ENCODE measurements around the gene HTRA3. TPM values are rescaled to one million over a fixed set of nuclear protein-coding genes. Genes with fewer than 3 reads are reported as not detected.

The HTRA3 gene
- total and polyA plus RNA-seq, 2 of the 8 experiments (the other 6 are each of a cell fraction or from before 2014, with no cell fraction given), result 3.2 to 5.8 TPM

- H3K9me3 ChIP-seq (ENCODE audit: insufficient read depth in 2 of 2, low read depth in 1 of 2, low read length in 1 of 2), result no peaks in the 10 kb centered on the region; a peak in 1 of 4 replicates
- no peak overlapping the region for H4K5ac ChIP-seq (ENCODE audit: insufficient read length, low read depth, low read length)
- 66% methylated on average over 13 of the region's 14 CpGs; no CpG with 5 or more reads in 1 of the 2 experiments for WGBS, 2 experiments (ENCODE audit: extremely low coverage in 1 of 2, insufficient coverage in 1 of 2, insufficient read length in 1 of 2, insufficient replicate concordance in 2 of 2, low coverage in 1 of 2, low lambda C conversion rate in 2 of 2, missing lambda C conversion rate in 1 of 2)
- H3K27me3 ChIP-seq (replicated peaks in 1 of 4; ENCODE audit: control insufficient read depth in 3 of 4, extremely low read depth in 1 of 4, insufficient read depth in 3 of 4, low read length in 3 of 4), result no peaks in the 10 kb centered on the region
- no peak overlapping the region for H3K14ac ChIP-seq (ENCODE audit: insufficient read length)
- no peak overlapping the region for H3K56ac ChIP-seq (replicated peaks; ENCODE audit: insufficient read length, low read depth, low read length)
- H4K20me1 ChIP-seq (replicated peaks in 1 of 2; ENCODE audit: control insufficient read depth in 1 of 2, insufficient read depth in 2 of 2, low read length in 2 of 2), result peaks cover 0 to 12% of the 10 kb centered on the region in 2 experiments
- peak overlapping the region; percentile 8 for H4K91ac ChIP-seq (replicated peaks; ENCODE audit: insufficient read length, low read length)
- no peak overlapping the region for H3K4ac ChIP-seq (replicated peaks; ENCODE audit: insufficient read length, low read depth, low read length)
- no peak overlapping the region for H2BK12ac ChIP-seq (ENCODE audit: low read depth, low read length)
- H3K23ac ChIP-seq (ENCODE audit: insufficient read length), result no peak overlapping the region
- H2AFZ ChIP-seq (ENCODE audit: low read length), result no peak overlapping the region
- no peak overlapping the region for H3K18ac ChIP-seq (ENCODE audit: extremely low read depth, low read length)
- FAIRE-seq (no peak), DNase-seq (ENCODE audit: low read depth in 1 of 2, low spot score in 2 of 2) (peak in 1 of 2 experiments; percentile 63)
- H4K8ac ChIP-seq (ENCODE audit: extremely low read depth, insufficient read depth, low read length), result 0 out of 2 replicates have a peak overlapping the region, but pooled peaks have one; percentile 63
- peaks cover 3% of the 10 kb centered on the region; the same call in 1 of the 2 replicates for H3K79me1 ChIP-seq (ENCODE audit: low read depth, low read length)
- no peak overlapping the region for H2AK5ac ChIP-seq (ENCODE audit: low read depth, low read length)
- H3K4me2 ChIP-seq (ENCODE audit: insufficient read depth in 1 of 2, low read depth in 2 of 2, low read length in 2 of 2), result peak overlapping the region in 1 of 2 experiments; percentile 14; a peak in 1 of 4 replicates
- ChIA-PET POLR2A (ENCODE audit: partially characterized antibody) (no interaction called here), CTCF (ENCODE audit: partially characterized antibody) (interaction anchor here (0.7 to 5.1 kb wide), 17 partner anchors 11 to 170 kb away, joined by 3 to 68 read pairs (median 4); no protein-coding TSS in a partner anchor)
- no peaks in the 10 kb centered on the region for H3K79me2 ChIP-seq (ENCODE audit: control insufficient read depth in 1 of 2, insufficient read depth in 2 of 2, low read length in 2 of 2)
- H3K36me3 ChIP-seq (ENCODE audit: control insufficient read depth in 2 of 4, insufficient read depth in 4 of 4, low read length in 3 of 4), result no peaks in the 10 kb centered on the region; a peak in 1 of 8 replicates
- TF ChIP-seq YY1 (IDR thresholded peaks at IDR 0.05; ENCODE audit: low read depth, low read length) (no peak), SP4 (IDR thresholded peaks at IDR 0.05; ENCODE audit: low read length) (no peak), TBP (IDR thresholded peaks at IDR 0.05; ENCODE audit: low read depth, low read length) (no peak), ATF2 (IDR thresholded peaks at IDR 0.05; ENCODE audit: low read length) (no peak)
- peaks cover 10% of the 10 kb centered on the region; the same call in 1 of the 2 replicates for H3K23me2 ChIP-seq (ENCODE audit: low read depth, low read length)
- no peak overlapping the region for H2BK15ac ChIP-seq (ENCODE audit: low read length)
- no peak overlapping the region for H3K9ac ChIP-seq (replicated peaks in 1 of 4; ENCODE audit: extremely low read depth in 1 of 4, low read depth in 3 of 4, low read length in 3 of 4)
- peaks cover 0 to 8% (median 3%) of the 10 kb centered on the region in 4 experiments; a peak in 6 of 7 replicates for H3K4me1 ChIP-seq (replicated peaks in 1 of 4; ENCODE audit: control insufficient read depth in 3 of 4, insufficient read depth in 4 of 4, low read length in 3 of 4)
- no peak overlapping the region; a peak in 1 of 8 replicates for H3K4me3 ChIP-seq (ENCODE audit: extremely low read depth in 1 of 4, insufficient read depth in 2 of 4, low read depth in 3 of 4, low read length in 4 of 4)
- H2BK20ac ChIP-seq (ENCODE audit: low read length), result no peak overlapping the region
- H2BK120ac ChIP-seq (replicated peaks; ENCODE audit: low read depth, low read length), result no peak overlapping the region
- no peak overlapping the region for H2BK5ac ChIP-seq (ENCODE audit: low read depth, low read length)
- H3K27ac ChIP-seq (ENCODE audit: low read depth, low read length), result no peak overlapping the region
These were observed 31.5 kb upstream of the HTRA3 start for GRCh38 chr4:8238036-8238511.

Measured in H1 (cell line).